ENCODE results near the gene MRFAP1. TPM values are rescaled to one million over a fixed set of nuclear protein-coding genes. Genes with fewer than 3 reads are reported as not detected.

The MRFAP1 gene
- total and polyA plus RNA-seq, 8 donors: 51.9 to 369 (median 186) TPM

GRCh38 chr4:6689506-6689960 is 49.0 kb downstream of the MRFAP1 start:
- intact Hi-C loops (cut with DNase I; ENCODE audit: low total_unique reads): no loop called here
- peak overlapping the region in 3 of 4 donors; percentile 12 to 20 (median 17) for H3K4me3 ChIP-seq

More at GRCh38 chr4:6689506-6689960, 49.0 kb downstream of the MRFAP1 start:
- Histone ChIP-seq H3K4me1 (peaks cover 36 to 52% (median 44%) of the 10 kb centered on the region in 4 donors), H3K27ac (peak overlapping the region; percentile 77 to 92 (median 85)), H3K9me3 (no peaks in the 10 kb centered on the region), H3K27me3 (no peaks in the 10 kb centered on the region), H3K36me3 (no peaks in the 10 kb centered on the region)
- TF ChIP-seq EP300 (IDR thresholded peaks at IDR 0.05): no peak
- TF ChIP-seq POLR2A (IDR thresholded peaks at IDR 0.05): no peak
- TF ChIP-seq POLR2AphosphoS5 (IDR thresholded peaks at IDR 0.05): no peak
- TF ChIP-seq CTCF (IDR thresholded peaks at IDR 0.05): no peak
- 25 to 61% (median 32%) methylated on average over 6 to 15 of the region's 15 CpGs for WGBS, 5 donors
- peak; percentile 75 to 77 for DNase-seq

Other genes starting within 250 kb of the MRFAP1 start
- 1 to 10 TPM in 2 of 5 donors, not detected in 3; 1.4 to 1.5 TPM for gene PPP2R2C, start 168.1 kb upstream of the MRFAP1 start, total RNA-seq
- gene PPP2R2C, start 168.1 kb upstream of the MRFAP1 start, polyA plus RNA-seq: 1 to 10 TPM in 1 of 3 donors, not detected in 2; 5.0 TPM
- 10 to 100 TPM in 4 of 5 donors, 1 to 10 TPM in 1; 9.0 to 49.4 (median 28.6) TPM for gene MAN2B2, start 65.5 kb upstream of the MRFAP1 start, total RNA-seq
- 1 to 10 TPM; 6.1 to 8.9 (median 8.7) TPM for gene MAN2B2, start 65.5 kb upstream of the MRFAP1 start, polyA plus RNA-seq
- gene S100P, start 53.2 kb downstream of the MRFAP1 start, total RNA-seq: 100 to 1,000 TPM in 2 of 5 donors, 10 to 100 TPM in 1, 1 to 10 TPM in 1, not detected in 1; 3.1 to 237 (median 93.3) TPM
- gene S100P, start 53.2 kb downstream of the MRFAP1 start, polyA plus RNA-seq: 1,000 to 10,000 TPM in 1 of 3 donors, 100 to 1,000 TPM in 2; 142 to 2,173 (median 337) TPM
- 10 to 100 TPM in 4 of 5 donors, 1 to 10 TPM in 1; 2.3 to 60.7 (median 51.7) TPM for gene MRFAP1L1, start 69.2 kb downstream of the MRFAP1 start, total RNA-seq
- gene MRFAP1L1, start 69.2 kb downstream of the MRFAP1 start, polyA plus RNA-seq: 10 to 100 TPM; 54.6 to 61.9 (median 57.3) TPM
- 10 to 100 TPM in 4 of 5 donors, 1 to 10 TPM in 1; 9.5 to 64.3 (median 31.5) TPM for gene BLOC1S4, start 75.5 kb downstream of the MRFAP1 start, total RNA-seq
- 10 to 100 TPM in 1 of 3 donors, 1 to 10 TPM in 2; 8.4 to 13.1 (median 8.9) TPM for gene BLOC1S4, start 75.5 kb downstream of the MRFAP1 start, polyA plus RNA-seq
- 10 to 100 TPM in 4 of 5 donors, 1 to 10 TPM in 1; 8.1 to 48.1 (median 23.2) TPM for gene KIAA0232, start 142.0 kb downstream of the MRFAP1 start, total RNA-seq
- 1 to 10 TPM; 5.1 to 7.5 (median 5.4) TPM for gene KIAA0232, start 142.0 kb downstream of the MRFAP1 start, polyA plus RNA-seq

All from stomach (tissue), 9 donors.